Epithelial cell of esophagus (primary cell): ENCODE results near the gene LRRC25.

ENCODE experiments used
- DNase-seq: peaks from one replicate; pipeline ENCODE4 v3.0.0; 2010; ENCODE audit warnings: low read depth
- H3K4me3 ChIP-seq: 2 replicates; pipeline ENCODE4 v1.5.1; 2011; ENCODE audit warnings: mild to moderate bottlenecking, low read length, control low read depth
- CTCF ChIP-seq: IDR thresholded peaks from 2 replicates; pipeline ENCODE4 v1.5.1; 2011; ENCODE audit warnings: low read depth, mild to moderate bottlenecking, low read length, control low read depth, inconsistent platforms; ENCODE audit not compliant: insufficient read depth; ENCODE audit errors: missing control alignments

The LRRC25 gene

DNA sequence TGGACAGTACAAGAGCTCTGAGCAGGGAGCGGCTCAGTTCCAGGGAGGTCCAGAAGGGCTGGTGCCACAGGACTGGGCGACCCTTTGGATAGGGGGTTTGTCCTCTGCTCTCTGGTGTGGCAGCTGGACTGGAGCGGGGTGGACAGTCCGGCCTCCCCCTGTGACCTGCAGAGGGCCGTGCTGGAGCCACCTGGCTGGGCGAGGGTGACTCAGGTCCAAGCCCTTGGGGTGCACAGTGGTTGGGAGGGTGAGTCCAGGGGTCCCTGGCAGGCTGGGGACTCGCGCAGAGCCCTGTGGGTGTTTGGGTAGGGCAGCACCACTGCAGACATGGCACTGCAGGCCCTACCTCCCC lies 29.0 kb upstream of the LRRC25 start:
- DNase-seq, result no peak
- no peak for TF ChIP-seq CTCF
- no peak overlapping the region for H3K4me3 ChIP-seq

GRCh38 chr19:18425515-18426415 lies 28.3 kb upstream of the LRRC25 start:
- H3K4me3 ChIP-seq, result no peak overlapping the region
- no peak for DNase-seq
- TF ChIP-seq CTCF, result no peak

DNA sequence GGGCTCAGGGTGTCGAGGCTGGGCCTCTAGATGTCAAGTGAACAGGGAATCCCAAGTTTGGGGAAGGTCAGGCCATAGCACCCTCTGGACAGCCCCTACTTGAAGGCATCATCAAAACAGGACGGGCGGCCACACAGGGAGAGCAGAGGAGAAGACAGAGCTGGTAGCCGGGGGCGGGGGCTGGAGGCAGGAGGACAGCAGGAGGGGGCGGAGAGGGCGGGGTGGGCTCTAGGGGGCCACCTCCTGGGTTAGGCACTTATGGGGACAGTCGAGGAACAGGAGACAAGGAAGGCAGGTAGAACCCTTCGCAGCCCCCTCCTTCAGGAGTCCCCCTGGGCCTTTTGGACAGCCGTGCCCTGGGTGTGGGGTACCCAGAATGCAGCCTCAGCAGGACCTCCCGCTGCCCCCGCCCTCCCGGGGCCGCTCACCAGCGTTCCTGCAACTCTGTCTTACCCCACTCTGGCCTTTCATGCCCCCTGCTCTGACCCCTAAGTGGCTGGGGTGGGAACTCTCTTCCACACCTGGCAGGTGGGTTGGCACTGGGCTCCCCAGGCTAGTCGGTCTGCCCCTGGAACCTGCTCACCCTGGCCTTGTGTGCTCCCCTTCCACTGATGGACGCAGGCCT lies 27.6 kb upstream of the LRRC25 start:
- H3K4me3 ChIP-seq, result no peak overlapping the region
- DNase-seq, result no peak
- no peak for TF ChIP-seq CTCF

GRCh38 chr19:18424122-18424889 lies 26.9 kb upstream of the LRRC25 start:
- H3K4me3 ChIP-seq, result no peak overlapping the region
- no peak for TF ChIP-seq CTCF
- no peak for DNase-seq

- DNase-seq, result no peak
- no peak for TF ChIP-seq CTCF
- H3K4me3 ChIP-seq, result no peak overlapping the region
These were observed 26.0 kb upstream of the LRRC25 start for GRCh38 chr19:18423258-18424020.

DNA sequence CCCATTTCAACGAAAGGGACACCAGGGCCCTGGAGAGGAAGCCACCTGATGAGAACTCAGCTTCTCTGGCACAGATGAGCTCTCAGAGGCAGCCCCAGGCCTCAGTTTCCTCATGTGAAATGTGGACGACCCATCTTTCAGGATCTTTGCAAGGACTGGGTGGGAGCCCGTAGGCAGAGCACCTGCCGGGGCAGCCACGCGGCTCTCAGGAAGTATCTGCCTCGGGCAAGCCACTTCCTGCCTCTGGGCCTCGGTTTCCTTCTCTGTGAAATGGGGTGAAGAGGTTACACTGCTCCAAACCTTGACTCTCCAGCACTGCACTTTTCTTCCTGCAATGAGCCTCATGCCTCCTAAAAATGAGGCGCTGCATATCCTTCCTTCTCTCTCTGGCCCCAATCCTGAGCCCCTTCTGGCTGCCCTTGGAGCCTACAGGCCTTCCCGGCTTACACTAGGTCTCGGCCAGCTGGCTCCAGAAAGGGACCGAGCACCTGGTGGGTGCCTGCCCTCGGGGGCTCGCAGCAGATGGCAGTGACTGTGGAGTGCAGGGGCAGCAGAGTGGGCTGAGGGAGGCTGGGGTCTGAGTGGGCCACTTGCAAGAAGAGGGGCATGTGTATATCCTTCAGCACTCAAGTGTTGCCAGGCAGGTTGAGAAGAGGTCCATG lies 25.2 kb upstream of the LRRC25 start:
- DNase-seq, result no peak
- no peak for TF ChIP-seq CTCF
- H3K4me3 ChIP-seq, result no peak overlapping the region
